ENCODE results near the gene PALM. TPM values are rescaled to one million over a fixed set of nuclear protein-coding genes. Genes with fewer than 3 reads are reported as not detected.
"Not testable (repeated sequence)": the region's sequence is repeated elsewhere in the genome, so short reads cannot be mapped to it uniquely, and the experiment has no call there.

The PALM gene
- total RNA-seq, 1 donor from 2014 or later, result 60.0 TPM

DNA sequence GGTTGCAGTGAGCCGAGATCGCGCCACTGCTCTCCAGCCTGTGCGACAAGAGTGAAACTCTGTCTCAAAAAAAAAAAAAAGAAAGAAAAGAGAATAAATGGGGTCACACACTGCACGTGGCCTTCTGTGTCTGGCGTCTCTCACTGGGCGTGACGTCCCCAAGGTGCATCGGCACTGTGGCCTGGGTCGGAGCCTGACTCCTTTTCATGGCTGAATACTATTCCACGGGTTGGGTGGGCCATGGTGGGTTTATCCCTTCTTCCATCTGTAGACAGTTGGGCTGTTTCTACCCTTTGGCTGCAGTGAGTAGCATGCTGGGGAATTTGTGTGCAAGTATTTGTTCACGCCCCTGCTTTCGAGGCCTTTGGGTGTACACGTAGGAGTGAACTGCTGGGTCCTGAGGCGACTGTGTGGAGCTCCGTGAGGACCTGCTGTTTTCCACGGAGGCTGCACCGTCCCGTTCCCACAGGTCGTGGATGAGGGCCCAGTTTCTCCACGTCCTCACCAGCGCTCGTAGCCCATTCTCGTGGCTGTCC lies 33.9 kb downstream of the PALM start:
- no peak for TF ChIP-seq EZH2 (IDR thresholded peaks at IDR 0.05; ENCODE audit: insufficient read depth, low read length)
- TF ChIP-seq, protein P1, sequence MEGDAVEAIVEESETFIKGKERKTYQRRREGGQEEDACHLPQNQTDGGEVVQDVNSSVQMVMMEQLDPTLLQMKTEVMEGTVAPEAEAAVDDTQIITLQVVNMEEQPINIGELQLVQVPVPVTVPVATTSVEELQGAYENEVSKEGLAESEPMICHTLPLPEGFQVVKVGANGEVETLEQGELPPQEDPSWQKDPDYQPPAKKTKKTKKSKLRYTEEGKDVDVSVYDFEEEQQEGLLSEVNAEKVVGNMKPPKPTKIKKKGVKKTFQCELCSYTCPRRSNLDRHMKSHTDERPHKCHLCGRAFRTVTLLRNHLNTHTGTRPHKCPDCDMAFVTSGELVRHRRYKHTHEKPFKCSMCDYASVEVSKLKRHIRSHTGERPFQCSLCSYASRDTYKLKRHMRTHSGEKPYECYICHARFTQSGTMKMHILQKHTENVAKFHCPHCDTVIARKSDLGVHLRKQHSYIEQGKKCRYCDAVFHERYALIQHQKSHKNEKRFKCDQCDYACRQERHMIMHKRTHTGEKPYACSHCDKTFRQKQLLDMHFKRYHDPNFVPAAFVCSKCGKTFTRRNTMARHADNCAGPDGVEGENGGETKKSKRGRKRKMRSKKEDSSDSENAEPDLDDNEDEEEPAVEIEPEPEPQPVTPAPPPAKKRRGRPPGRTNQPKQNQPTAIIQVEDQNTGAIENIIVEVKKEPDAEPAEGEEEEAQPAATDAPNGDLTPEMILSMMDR (IDR thresholded peaks at IDR 0.05; ENCODE audit: insufficient read depth, low read depth, low read length), result no peak
- H3K4me3 Mint-ChIP-seq (ENCODE audit: unreplicated experiment), result no peak overlapping the region
- Histone ChIP-seq H3K4me2 (ENCODE audit: low read length) (no peak overlapping the region), H3K9ac (ENCODE audit: low read length) (no peak overlapping the region), H3K27me3 (ENCODE audit: insufficient read depth, low read length) (no peaks in the 10 kb centered on the region), H3K27ac (ENCODE audit: low read depth, low read length) (no peak overlapping the region), H2AFZ (ENCODE audit: low read depth, low read length) (no peak overlapping the region), H3K4me3 (ENCODE audit: insufficient read depth, low read depth, low read length) (no peak overlapping the region), H3K79me2 (ENCODE audit: insufficient read depth, low read length) (no peaks in the 10 kb centered on the region), H3K36me3 (ENCODE audit: insufficient read depth, low read length) (no peaks in the 10 kb centered on the region), H3K9me3 (ENCODE audit: insufficient read depth, low read depth, low read length) (peaks cover 8% of the 10 kb centered on the region), H4K20me1 (ENCODE audit: insufficient read depth, low read length) (no peaks in the 10 kb centered on the region), H3K4me1 (ENCODE audit: insufficient read depth, low read length) (no peaks in the 10 kb centered on the region)
- peaks cover 11% of the 10 kb centered on the region for H3K9me3 Mint-ChIP-seq (ENCODE audit: unreplicated experiment)
- H3K4me1 Mint-ChIP-seq (ENCODE audit: low read depth, unreplicated experiment), result no peaks in the 10 kb centered on the region
- H3K27me3 Mint-ChIP-seq (ENCODE audit: low read depth, unreplicated experiment), result no peaks in the 10 kb centered on the region
- H3K36me3 Mint-ChIP-seq (ENCODE audit: low read depth, unreplicated experiment), result peaks cover 18% of the 10 kb centered on the region
- FAIRE-seq (no peak), DNase-seq (ENCODE audit: low read depth) (no peak)
- H3K27ac Mint-ChIP-seq (ENCODE audit: unreplicated experiment), result no peak overlapping the region

DNA sequence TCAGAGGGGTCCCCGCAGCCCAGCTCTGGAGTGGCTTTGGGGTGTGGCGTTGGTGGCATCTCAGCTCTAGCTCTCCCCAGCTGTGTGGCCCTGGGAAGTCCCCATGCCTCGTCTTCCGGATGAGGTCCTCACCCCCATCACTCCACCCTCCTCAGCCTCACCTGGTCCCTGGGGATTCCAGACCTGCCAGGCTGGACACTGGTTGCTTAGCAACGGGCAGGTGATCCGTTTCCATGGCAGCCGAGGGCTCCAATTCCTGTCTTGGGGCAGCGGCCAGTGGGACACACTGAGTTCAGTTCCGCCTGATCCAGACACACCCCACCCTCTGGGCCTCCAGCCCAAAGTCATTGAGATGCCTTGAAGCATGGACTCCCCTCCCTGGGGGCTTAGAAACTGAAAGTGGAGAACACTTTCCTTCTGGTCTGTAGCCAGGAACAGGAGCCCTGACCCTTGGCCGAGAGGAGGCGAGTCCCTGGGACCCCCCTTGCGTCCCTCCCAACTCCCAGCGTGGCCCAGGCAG lies 34.5 kb downstream of the PALM start:
- no peaks in the 10 kb centered on the region for H3K79me2 ChIP-seq (ENCODE audit: insufficient read depth, low read length)
- no peaks in the 10 kb centered on the region for H3K27me3 ChIP-seq (ENCODE audit: insufficient read depth, low read length)
- Mint-ChIP-seq H3K36me3 (ENCODE audit: low read depth, unreplicated experiment) (peaks cover 18% of the 10 kb centered on the region), H3K4me1 (ENCODE audit: low read depth, unreplicated experiment) (no peaks in the 10 kb centered on the region), H3K27ac (ENCODE audit: unreplicated experiment) (no peak overlapping the region), H3K9me3 (ENCODE audit: unreplicated experiment) (peaks cover 11% of the 10 kb centered on the region), H3K27me3 (ENCODE audit: low read depth, unreplicated experiment) (no peaks in the 10 kb centered on the region), H3K4me3 (ENCODE audit: unreplicated experiment) (no peak overlapping the region)
- H3K4me2 ChIP-seq (ENCODE audit: low read length), result no peak overlapping the region
- H3K36me3 ChIP-seq (ENCODE audit: insufficient read depth, low read length), result no peaks in the 10 kb centered on the region
- TF ChIP-seq, protein P1 (IDR thresholded peaks at IDR 0.05; ENCODE audit: insufficient read depth, low read depth, low read length), result no peak
- no peaks in the 10 kb centered on the region for H3K4me1 ChIP-seq (ENCODE audit: insufficient read depth, low read length)
- H3K9me3 ChIP-seq (ENCODE audit: insufficient read depth, low read depth, low read length), result peaks cover 13% of the 10 kb centered on the region
- FAIRE-seq, result no peak
- no peak overlapping the region for H3K9ac ChIP-seq (ENCODE audit: low read length)
- H3K4me3 ChIP-seq (ENCODE audit: insufficient read depth, low read depth, low read length), result no peak overlapping the region
- H2AFZ ChIP-seq (ENCODE audit: low read depth, low read length), result no peak overlapping the region
- DNase-seq (ENCODE audit: low read depth), result no peak
- no peaks in the 10 kb centered on the region for H4K20me1 ChIP-seq (ENCODE audit: insufficient read depth, low read length)
- no peak overlapping the region for H3K27ac ChIP-seq (ENCODE audit: low read depth, low read length)

DNA sequence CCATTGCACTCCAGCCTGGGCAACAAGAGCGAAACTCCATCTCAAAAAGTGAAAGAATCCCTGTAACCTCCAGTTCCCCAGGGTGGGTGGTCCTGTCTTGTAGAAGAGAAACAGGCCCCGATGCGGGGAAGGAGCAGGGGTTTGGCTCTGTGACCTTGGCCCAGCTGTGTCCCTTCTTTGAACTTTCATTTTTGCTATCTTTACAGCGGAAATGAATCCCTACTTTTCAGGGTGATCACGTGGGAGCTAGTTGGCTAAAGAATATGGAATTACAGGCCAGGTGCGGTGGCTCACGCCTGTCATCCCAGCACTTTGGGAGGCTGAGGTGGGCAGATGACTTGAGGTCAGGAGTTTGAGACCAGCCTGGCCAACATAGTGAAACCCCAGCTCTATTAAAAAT lies 36.4 kb downstream of the PALM start:
- peaks cover 13% of the 10 kb centered on the region for H3K9me3 ChIP-seq (ENCODE audit: insufficient read depth, low read depth, low read length)
- not testable (repeated sequence) for H3K27me3 Mint-ChIP-seq (ENCODE audit: low read depth, unreplicated experiment); DNase-seq (ENCODE audit: low read depth); H3K79me2 ChIP-seq (ENCODE audit: insufficient read depth, low read length); H3K27ac ChIP-seq (ENCODE audit: low read depth, low read length); H3K4me2 ChIP-seq (ENCODE audit: low read length); H4K20me1 ChIP-seq (ENCODE audit: insufficient read depth, low read length); H3K9ac ChIP-seq (ENCODE audit: low read length); H3K4me3 Mint-ChIP-seq (ENCODE audit: unreplicated experiment); H3K27me3 ChIP-seq (ENCODE audit: insufficient read depth, low read length); H2AFZ ChIP-seq (ENCODE audit: low read depth, low read length); FAIRE-seq; H3K36me3 ChIP-seq (ENCODE audit: insufficient read depth, low read length); H3K4me1 ChIP-seq (ENCODE audit: insufficient read depth, low read length); H3K4me1 Mint-ChIP-seq (ENCODE audit: low read depth, unreplicated experiment); H3K4me3 ChIP-seq (ENCODE audit: insufficient read depth, low read depth, low read length); H3K27ac Mint-ChIP-seq (ENCODE audit: unreplicated experiment)
- Mint-ChIP-seq H3K36me3 (ENCODE audit: low read depth, unreplicated experiment) (peaks cover 15% of the 10 kb centered on the region), H3K9me3 (ENCODE audit: unreplicated experiment) (peaks cover 15% of the 10 kb centered on the region)
